GM12873 (cell line): ENCODE results near the gene MPV17.

ENCODE experiments used
- TF ChIP-seq, protein P1 (sequence below): IDR thresholded peaks from 2 replicates; pipeline ENCODE4 v1.5.1; 2012; ENCODE audit warnings: low read depth, mild to moderate bottlenecking, moderate library complexity, low read length, control low read depth; ENCODE audit not compliant: insufficient read depth; ENCODE audit errors: missing control alignments

Gene MPV17

DNA sequence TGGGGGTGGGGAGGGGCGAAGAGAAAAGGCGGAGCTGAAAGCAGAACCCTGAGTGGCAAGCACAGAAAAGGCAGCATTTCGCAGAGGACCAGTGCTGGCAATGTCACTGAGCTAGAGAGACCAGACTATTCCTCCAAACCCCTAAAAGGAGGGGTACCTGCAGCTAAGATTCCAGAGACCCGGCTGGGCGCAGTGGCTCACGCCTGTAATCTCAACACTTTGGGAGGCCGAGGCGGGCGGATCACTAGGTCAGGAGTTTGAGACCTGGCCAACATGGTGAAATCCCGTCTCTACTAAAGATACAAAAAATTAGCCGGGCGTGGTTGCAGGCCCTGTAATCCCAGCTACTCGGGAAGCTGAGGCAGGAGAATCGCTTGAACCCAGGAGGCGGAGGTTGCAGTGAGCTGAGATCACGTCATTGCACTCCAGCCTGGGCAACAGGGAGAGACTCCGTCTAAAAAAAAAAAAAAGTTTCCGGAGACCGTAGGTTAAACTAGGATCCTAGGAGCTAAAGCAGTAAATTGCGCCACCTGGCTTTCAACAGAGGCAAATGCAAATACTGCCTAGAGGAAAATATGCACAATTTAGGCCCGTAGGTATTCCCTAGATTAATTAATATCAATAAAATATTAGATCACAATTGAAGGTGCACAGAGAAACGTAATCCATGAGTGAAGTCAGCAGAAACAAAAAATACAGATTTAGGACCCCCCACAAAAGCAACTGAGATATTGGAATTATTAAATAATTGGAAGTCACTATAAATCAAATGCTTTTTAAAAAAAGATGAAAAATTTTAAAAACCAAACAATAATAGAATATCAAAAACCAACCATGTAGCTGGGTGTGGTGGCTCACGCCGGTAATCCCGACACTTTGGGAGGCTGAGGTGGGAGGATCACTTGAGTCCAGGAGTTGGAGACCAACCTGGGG, 19.5 kb downstream of the MPV17 start:
- TF ChIP-seq, protein P1, sequence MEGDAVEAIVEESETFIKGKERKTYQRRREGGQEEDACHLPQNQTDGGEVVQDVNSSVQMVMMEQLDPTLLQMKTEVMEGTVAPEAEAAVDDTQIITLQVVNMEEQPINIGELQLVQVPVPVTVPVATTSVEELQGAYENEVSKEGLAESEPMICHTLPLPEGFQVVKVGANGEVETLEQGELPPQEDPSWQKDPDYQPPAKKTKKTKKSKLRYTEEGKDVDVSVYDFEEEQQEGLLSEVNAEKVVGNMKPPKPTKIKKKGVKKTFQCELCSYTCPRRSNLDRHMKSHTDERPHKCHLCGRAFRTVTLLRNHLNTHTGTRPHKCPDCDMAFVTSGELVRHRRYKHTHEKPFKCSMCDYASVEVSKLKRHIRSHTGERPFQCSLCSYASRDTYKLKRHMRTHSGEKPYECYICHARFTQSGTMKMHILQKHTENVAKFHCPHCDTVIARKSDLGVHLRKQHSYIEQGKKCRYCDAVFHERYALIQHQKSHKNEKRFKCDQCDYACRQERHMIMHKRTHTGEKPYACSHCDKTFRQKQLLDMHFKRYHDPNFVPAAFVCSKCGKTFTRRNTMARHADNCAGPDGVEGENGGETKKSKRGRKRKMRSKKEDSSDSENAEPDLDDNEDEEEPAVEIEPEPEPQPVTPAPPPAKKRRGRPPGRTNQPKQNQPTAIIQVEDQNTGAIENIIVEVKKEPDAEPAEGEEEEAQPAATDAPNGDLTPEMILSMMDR = peak; percentile 77

DNA sequence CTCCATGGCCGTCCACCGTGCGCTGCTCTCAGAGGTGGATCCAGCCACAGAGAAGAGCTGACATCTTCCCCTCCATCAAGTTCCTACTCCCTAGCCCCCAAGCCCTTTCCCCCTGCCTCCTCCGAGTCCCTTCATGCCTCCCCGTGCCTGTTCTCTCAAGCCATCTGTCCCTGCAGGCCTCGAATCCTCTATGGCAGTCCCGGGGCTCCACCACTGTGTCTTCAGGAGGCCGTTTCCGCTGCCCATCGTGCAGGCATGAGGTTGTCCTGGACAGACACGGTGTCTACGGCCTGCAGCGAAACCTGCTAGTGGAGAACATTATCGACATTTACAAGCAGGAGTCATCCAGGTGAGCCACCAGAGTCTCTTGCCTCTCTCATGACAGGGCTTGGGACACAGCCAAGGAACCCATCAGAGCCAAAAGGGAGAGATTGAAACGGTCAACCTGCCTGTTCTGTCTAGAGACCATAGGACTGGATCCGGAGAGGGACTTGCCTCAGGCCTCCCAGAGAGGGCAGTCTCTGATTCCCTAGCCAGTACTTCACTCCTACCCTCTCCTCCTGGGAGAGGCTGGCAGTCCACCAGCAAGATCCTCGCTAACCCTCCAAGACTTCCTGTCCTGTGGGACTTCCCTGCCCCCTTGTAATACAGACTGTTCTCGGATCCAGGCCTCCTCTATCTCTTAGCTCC, 24.4 kb downstream of the MPV17 start:
- TF ChIP-seq, protein P1 = no peak

DNA sequence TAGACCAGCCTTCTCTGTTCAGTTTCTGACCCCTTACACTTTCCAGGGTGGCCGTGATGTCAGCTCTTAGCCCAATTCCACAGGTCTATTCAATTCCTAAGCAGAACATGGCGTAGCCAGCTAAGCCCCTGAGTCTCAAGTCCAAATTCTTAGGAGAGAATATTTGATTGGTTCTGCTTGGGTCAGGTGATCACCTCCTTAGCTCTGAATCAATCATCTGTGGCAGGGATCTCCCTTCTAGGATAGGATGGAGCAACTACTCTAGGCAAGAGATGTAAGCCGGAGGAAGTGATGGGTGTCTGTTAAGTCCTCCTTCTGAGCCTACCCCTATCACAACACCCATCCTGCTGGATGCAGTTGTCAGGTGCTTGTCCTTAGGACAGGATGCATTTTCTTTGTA, 25.7 kb downstream of the MPV17 start:
- TF ChIP-seq, protein P1 = no peak

DNA sequence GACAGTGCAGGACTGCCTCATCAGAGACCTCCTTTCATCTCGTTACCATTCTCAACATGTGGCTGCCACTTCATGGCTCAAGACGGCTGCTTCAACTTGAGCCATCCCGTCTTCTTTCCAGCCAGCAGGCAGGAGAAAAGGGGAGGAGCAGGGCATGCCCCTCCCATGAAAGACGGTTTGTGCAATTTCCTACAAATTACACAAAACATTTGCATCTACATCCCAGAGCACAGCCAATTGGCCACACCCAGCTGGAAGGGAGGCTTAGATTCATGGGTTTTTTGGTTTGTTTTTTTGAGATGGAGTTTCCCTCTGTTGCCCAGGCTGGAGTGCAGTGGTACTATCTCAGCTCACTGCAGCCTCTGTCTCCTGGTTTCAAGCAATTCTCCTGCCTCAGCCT, 26.4 kb downstream of the MPV17 start:
- TF ChIP-seq, protein P1 = no peak

DNA sequence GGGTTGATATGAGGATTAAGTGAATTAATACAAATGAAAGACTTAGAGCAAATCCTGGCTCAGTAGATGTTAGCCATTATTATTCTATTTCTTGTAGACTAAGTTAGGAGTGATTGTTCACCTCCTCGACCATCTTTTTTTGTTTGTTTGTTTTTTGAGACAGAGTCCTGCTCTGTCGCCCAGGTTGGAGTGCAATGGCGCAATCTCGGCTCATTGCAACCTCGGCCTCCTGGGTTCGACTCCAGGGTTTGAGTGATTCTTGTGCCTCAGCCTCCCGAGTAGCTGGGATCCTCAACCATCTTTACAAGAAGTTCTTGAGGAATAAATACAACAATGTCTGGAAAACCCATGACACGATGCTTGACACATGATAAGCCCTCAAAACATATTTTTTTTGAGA, 28.0 kb downstream of the MPV17 start:
- TF ChIP-seq, protein P1 = no peak

DNA sequence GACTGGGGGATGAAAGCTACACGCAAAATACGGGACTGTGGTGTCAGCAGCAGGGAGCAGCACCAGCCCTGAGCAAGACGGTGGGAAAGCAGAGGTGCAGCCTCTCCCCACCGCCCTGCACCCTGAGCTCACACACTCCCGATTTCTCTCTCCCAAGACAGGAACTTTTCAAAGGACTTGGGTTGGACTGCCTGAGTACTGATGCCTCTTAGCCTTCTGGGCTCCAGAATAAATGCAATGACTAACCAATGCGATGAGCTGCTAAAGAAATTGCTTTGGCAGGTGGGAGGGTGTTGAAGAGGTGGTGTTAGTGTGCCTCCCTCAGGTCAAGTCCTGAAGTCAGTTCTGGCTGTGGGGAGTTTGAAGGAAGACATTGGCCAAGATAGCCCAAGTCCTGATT, 31.0 kb downstream of the MPV17 start:
- TF ChIP-seq, protein P1 = peak; percentile 27

DNA sequence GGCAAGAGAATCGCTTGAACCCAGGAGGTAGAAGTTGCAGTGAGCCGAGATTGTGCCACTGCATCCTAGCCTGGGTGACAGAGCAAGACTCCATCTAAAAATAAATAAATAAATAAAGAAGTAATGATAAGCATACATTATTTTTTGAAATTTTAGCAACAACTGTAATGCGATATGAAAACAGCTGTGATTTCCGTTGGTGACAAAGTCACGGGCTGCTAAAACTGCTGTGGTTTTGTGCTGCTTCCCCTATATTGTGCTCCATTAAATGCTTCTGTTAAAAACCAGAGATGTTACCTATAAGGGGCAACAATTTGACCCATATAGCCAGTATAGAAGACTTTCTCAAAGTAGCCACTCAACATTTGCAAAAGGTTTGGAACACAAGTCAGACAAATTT, 32.3 kb downstream of the MPV17 start:
- TF ChIP-seq, protein P1 = no peak
